Measurements from ENCODE around the gene OXNAD1. TPM values are rescaled to one million over a fixed set of nuclear protein-coding genes. Genes with fewer than 3 reads are reported as not detected.

OXNAD1 gene
- polyA plus RNA-seq, 1 of the 3 experiments (the other 2 are of a cell fraction): 6.9 TPM

DNA sequence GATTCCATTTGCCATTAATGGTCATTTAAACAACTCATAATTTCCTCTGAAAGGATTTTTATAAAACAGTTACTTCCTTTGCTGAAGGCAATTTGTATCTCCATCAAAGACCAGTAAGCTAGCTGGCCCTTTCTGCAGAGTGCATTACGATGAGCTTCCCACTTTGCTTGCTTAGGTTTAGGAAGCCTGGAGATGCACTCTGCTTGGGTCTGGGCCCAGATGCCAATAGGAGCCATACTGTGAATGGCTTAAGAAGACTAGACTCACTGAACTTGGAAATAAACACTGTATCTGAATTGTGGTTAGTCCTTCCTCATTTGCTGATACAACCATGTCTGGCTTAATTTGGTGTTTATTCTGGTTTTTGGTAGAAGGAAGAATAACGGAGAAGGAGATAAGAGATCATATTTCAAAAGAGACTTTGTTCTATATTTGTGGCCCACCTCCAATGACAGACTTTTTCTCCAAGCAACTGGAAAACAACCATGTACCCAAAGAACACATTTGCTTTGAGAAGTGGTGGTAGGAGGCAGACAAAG, 38.1 kb downstream of the OXNAD1 start:
- no peak for DNase-seq
- WGBS (ENCODE audit: low lambda C conversion rate): 91% methylated on average over 2 of the region's 2 CpGs
- Histone ChIP-seq H4K20me1 (ENCODE audit: insufficient read depth) (no peaks in the 10 kb centered on the region), H3K4me3 (ENCODE audit: low read depth in 2 of 2, low read length in 1 of 2) (no peak overlapping the region), H3K4me2 (no peak overlapping the region), H3K9me3 (no peaks in the 10 kb centered on the region), H3K9me2 (no peaks in the 10 kb centered on the region), H3K27me3 (ENCODE audit: insufficient read depth) (no peaks in the 10 kb centered on the region), H3F3A (replicated peaks; ENCODE audit: insufficient read depth) (no peaks in the 10 kb centered on the region), H3K9ac (no peak overlapping the region), H3K4me1 (ENCODE audit: control insufficient read depth in 1 of 2, insufficient read depth in 2 of 2, low read depth in 1 of 2, low read length in 1 of 2) (peaks cover 0 to 9% of the 10 kb centered on the region in 2 experiments; a peak in 1 of 4 replicates), H3K27ac (ENCODE audit: low read depth in 2 of 2, low read length in 1 of 2) (peak overlapping the region in 1 of 2 experiments; percentile 24; a peak in 2 of 4 replicates), H3K79me2 (ENCODE audit: insufficient read depth) (no peaks in the 10 kb centered on the region), H3K36me3 (replicated peaks in 1 of 2; ENCODE audit: control insufficient read depth in 1 of 2, insufficient read depth in 2 of 2, low read length in 1 of 2) (peaks cover 15 to 58% of the 10 kb centered on the region in 2 experiments), H2AFZ (ENCODE audit: low read depth) (no peak overlapping the region)
- ChIA-PET CTCF (interaction anchor here (1.3 to 5.8 kb wide), 3 partner anchors 12 to 247 kb away, joined by 3 to 33 read pairs (median 6); no protein-coding TSS in a partner anchor), POLR2A (no interaction called here)
- TF ChIP-seq, protein P1, sequence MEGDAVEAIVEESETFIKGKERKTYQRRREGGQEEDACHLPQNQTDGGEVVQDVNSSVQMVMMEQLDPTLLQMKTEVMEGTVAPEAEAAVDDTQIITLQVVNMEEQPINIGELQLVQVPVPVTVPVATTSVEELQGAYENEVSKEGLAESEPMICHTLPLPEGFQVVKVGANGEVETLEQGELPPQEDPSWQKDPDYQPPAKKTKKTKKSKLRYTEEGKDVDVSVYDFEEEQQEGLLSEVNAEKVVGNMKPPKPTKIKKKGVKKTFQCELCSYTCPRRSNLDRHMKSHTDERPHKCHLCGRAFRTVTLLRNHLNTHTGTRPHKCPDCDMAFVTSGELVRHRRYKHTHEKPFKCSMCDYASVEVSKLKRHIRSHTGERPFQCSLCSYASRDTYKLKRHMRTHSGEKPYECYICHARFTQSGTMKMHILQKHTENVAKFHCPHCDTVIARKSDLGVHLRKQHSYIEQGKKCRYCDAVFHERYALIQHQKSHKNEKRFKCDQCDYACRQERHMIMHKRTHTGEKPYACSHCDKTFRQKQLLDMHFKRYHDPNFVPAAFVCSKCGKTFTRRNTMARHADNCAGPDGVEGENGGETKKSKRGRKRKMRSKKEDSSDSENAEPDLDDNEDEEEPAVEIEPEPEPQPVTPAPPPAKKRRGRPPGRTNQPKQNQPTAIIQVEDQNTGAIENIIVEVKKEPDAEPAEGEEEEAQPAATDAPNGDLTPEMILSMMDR (IDR thresholded peaks at IDR 0.05): no peak

DNA sequence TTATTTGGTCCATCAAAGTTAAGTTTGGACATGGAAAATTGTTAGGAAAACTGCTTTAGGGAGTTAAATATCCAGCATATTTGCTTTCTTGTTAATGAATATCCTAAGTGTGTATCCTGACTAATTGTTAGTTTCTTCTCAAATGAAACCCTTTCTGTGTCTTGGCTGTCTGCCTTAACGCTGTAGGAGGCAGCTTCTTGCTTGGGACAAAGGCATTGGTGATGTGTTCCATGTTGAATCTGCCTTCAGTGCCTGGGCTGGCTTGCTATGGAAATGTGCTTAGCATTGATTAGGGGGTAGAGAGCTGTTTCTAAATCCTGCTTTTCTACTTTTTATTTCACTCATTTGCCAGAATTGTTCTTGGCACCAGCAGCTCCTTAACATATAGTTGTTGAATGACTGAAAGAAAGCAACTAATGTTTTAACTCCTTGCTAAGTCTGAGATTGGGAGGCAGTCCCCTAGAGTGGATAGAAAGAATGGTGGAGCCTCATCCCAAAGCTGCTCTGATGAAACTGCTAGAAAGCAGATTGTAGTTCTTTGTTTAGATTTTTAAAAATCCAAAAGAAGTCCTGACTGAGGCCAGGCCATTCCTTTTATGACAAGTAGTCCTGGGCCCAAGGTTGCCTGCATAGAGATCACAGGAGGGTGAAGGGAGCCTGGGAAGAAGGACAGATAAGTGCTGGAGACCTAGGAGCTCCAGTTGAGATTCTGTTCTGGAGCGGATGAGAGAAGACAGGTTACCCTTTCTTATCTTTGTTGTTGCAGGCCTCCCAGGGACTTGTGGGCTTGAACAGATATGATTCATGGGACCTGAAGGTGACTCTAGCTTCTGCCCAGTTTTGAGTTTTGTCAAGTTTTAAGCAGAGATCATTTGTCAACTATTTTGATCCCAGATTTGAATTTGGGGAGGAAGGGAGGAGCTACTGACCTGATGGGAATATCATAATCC, 39.3 kb downstream of the OXNAD1 start:
- H3K9ac ChIP-seq: no peak overlapping the region
- H3K4me3 ChIP-seq (ENCODE audit: low read depth in 2 of 2, low read length in 1 of 2): no peak overlapping the region
- H3K4me1 ChIP-seq (ENCODE audit: control insufficient read depth in 1 of 2, insufficient read depth in 2 of 2, low read depth in 1 of 2, low read length in 1 of 2): peaks cover 0 to 9% of the 10 kb centered on the region in 2 experiments; a peak in 1 of 4 replicates
- H3K79me2 ChIP-seq (ENCODE audit: insufficient read depth): no peaks in the 10 kb centered on the region
- H3F3A ChIP-seq (replicated peaks; ENCODE audit: insufficient read depth): no peaks in the 10 kb centered on the region
- ChIA-PET CTCF (interaction anchor here (0.6 to 5.8 kb wide), 5 partner anchors 13 to 246 kb away, joined by 3 to 33 read pairs (median 5); no protein-coding TSS in a partner anchor), POLR2A (no interaction called here)
- H3K9me2 ChIP-seq: no peaks in the 10 kb centered on the region
- no peaks in the 10 kb centered on the region for H4K20me1 ChIP-seq (ENCODE audit: insufficient read depth)
- no peaks in the 10 kb centered on the region for H3K9me3 ChIP-seq
- TF ChIP-seq MXI1 (IDR thresholded peaks at IDR 0.05; ENCODE audit: low read depth, low read length) (no peak), RFX5 (IDR thresholded peaks at IDR 0.05; ENCODE audit: low read length) (no peak)
- TF ChIP-seq, protein P2, sequence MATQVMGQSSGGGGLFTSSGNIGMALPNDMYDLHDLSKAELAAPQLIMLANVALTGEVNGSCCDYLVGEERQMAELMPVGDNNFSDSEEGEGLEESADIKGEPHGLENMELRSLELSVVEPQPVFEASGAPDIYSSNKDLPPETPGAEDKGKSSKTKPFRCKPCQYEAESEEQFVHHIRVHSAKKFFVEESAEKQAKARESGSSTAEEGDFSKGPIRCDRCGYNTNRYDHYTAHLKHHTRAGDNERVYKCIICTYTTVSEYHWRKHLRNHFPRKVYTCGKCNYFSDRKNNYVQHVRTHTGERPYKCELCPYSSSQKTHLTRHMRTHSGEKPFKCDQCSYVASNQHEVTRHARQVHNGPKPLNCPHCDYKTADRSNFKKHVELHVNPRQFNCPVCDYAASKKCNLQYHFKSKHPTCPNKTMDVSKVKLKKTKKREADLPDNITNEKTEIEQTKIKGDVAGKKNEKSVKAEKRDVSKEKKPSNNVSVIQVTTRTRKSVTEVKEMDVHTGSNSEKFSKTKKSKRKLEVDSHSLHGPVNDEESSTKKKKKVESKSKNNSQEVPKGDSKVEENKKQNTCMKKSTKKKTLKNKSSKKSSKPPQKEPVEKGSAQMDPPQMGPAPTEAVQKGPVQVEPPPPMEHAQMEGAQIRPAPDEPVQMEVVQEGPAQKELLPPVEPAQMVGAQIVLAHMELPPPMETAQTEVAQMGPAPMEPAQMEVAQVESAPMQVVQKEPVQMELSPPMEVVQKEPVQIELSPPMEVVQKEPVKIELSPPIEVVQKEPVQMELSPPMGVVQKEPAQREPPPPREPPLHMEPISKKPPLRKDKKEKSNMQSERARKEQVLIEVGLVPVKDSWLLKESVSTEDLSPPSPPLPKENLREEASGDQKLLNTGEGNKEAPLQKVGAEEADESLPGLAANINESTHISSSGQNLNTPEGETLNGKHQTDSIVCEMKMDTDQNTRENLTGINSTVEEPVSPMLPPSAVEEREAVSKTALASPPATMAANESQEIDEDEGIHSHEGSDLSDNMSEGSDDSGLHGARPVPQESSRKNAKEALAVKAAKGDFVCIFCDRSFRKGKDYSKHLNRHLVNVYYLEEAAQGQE (IDR thresholded peaks at IDR 0.05; ENCODE audit: low read depth, low read length): no peak
- H2AFZ ChIP-seq (ENCODE audit: low read depth): no peak overlapping the region
- DNase-seq: no peak
- peaks cover 15 to 49% of the 10 kb centered on the region in 2 experiments for H3K36me3 ChIP-seq (replicated peaks in 1 of 2; ENCODE audit: control insufficient read depth in 1 of 2, insufficient read depth in 2 of 2, low read length in 1 of 2)
- no peaks in the 10 kb centered on the region for H3K27me3 ChIP-seq (ENCODE audit: insufficient read depth)
- peak overlapping the region in 1 of 2 experiments; percentile 44; a peak in 1 of 4 replicates for H3K27ac ChIP-seq (ENCODE audit: low read depth in 2 of 2, low read length in 1 of 2)
- WGBS (ENCODE audit: low lambda C conversion rate): 93% methylated on average over 2 of the region's 2 CpGs
- no peak overlapping the region for H3K4me2 ChIP-seq
